ENCODE measurements around the gene TRAF7. TPM values are rescaled to one million over a fixed set of nuclear protein-coding genes. Genes with fewer than 3 reads are reported as not detected.
"Not testable (repeated sequence)": the region's sequence is repeated elsewhere in the genome, so short reads cannot be mapped to it uniquely, and the experiment has no call there.

The TRAF7 gene
- total RNA-seq, 1 donor from 2014 or later: 39.6 TPM

- no peak for DNase-seq (ENCODE audit: low spot score in 2 of 2)
- Histone ChIP-seq H3K4me1 (peaks cover 5 to 11% of the 10 kb centered on the region in 2 donors), H3K36me3 (no peaks in the 10 kb centered on the region), H3K27me3 (peaks cover 23% of the 10 kb centered on the region), H3K27ac (no peak overlapping the region), H3K4me3 (no peak overlapping the region), H3K9me3 (no peaks in the 10 kb centered on the region)
- intact Hi-C loops (cut with DNase I): no loop called here
- TF ChIP-seq CTCF (IDR thresholded peaks at IDR 0.05): no peak
Observed at GRCh38 chr16:2198283-2198682, 42.7 kb downstream of the TRAF7 start.

- Histone ChIP-seq H3K27me3 (peaks cover 23% of the 10 kb centered on the region), H3K27ac (no peak overlapping the region), H3K9me3 (no peaks in the 10 kb centered on the region), H3K36me3 (no peaks in the 10 kb centered on the region), H3K4me1 (peaks cover 5 to 11% of the 10 kb centered on the region in 2 donors), H3K4me3 (no peak overlapping the region)
- DNase-seq (ENCODE audit: low spot score in 2 of 2): no peak
- intact Hi-C loops (cut with DNase I): no loop called here
- TF ChIP-seq CTCF (IDR thresholded peaks at IDR 0.05): no peak
Observed at GRCh38 chr16:2199095-2199494, 43.5 kb downstream of the TRAF7 start.

GRCh38 chr16:2199621-2200139 lies 44.1 kb downstream of the TRAF7 start:
- H3K4me3 ChIP-seq: no peak overlapping the region
- peaks cover 5 to 12% of the 10 kb centered on the region in 2 donors for H3K4me1 ChIP-seq
- H3K27ac ChIP-seq: no peak overlapping the region
- H3K36me3 ChIP-seq: no peaks in the 10 kb centered on the region
- TF ChIP-seq CTCF (IDR thresholded peaks at IDR 0.05): no peak
- H3K27me3 ChIP-seq: peaks cover 21% of the 10 kb centered on the region
- no peaks in the 10 kb centered on the region for H3K9me3 ChIP-seq
- no peak for DNase-seq (ENCODE audit: low spot score in 2 of 2)
- intact Hi-C loops (cut with DNase I): no loop called here

GRCh38 chr16:2200313-2200712 lies 44.7 kb downstream of the TRAF7 start:
- peaks cover 15% of the 10 kb centered on the region for H3K27me3 ChIP-seq
- DNase-seq (ENCODE audit: low spot score in 2 of 2): no peak
- no peak overlapping the region for H3K4me3 ChIP-seq
- no peaks in the 10 kb centered on the region for H3K9me3 ChIP-seq
- no peaks in the 10 kb centered on the region for H3K36me3 ChIP-seq
- peaks cover 5 to 11% of the 10 kb centered on the region in 2 donors for H3K4me1 ChIP-seq
- no peak for TF ChIP-seq CTCF (IDR thresholded peaks at IDR 0.05)
- intact Hi-C loops (cut with DNase I): no loop called here
- H3K27ac ChIP-seq: no peak overlapping the region

GRCh38 chr16:2203119-2203688 lies 47.6 kb downstream of the TRAF7 start:
- H3K4me3 ChIP-seq; intact Hi-C loops (cut with DNase I); H3K27me3 ChIP-seq; H3K27ac ChIP-seq; H3K9me3 ChIP-seq; DNase-seq (ENCODE audit: low spot score in 2 of 2): not testable (repeated sequence)
- Histone ChIP-seq H3K4me1 (peaks cover 4 to 11% of the 10 kb centered on the region in 2 donors), H3K36me3 (peaks cover 10 to 15% of the 10 kb centered on the region in 2 donors)

- intact Hi-C loops (cut with DNase I): loop anchor here (1.0 to 5.0 kb wide), 5 partner anchors 11 to 592 kb away; partner anchors contain the start of genes CRAMP1, E4F1, IFT140 and RNPS1
- Histone ChIP-seq H3K4me3 (peak overlapping the region; percentile 80 to 97), H3K4me1 (peaks cover 4 to 11% of the 10 kb centered on the region in 2 donors), H3K36me3 (peaks cover 18 to 28% of the 10 kb centered on the region in 2 donors), H3K27me3 (no peaks in the 10 kb centered on the region), H3K27ac (peak overlapping the region; percentile 96 to 98), H3K9me3 (no peaks in the 10 kb centered on the region)
- TF ChIP-seq CTCF (IDR thresholded peaks at IDR 0.05): no peak
- DNase-seq (ENCODE audit: low spot score in 2 of 2): no peak
Observed at GRCh38 chr16:2204416-2205103, 49.0 kb downstream of the TRAF7 start.

Measured in ascending aorta (tissue), 2 donors.